Subcutaneous abdominal adipose tissue (tissue), 5 donors: Measurements from ENCODE around the gene RMDN3.

Experiments used
- H3K27ac ChIP-seq: one replicate; pipeline ENCODE4 v1.7.0; 2013; ENCODE audit warnings: low read depth, mild to moderate bottlenecking, inconsistent platforms, low read length, moderate library complexity
- H3K27me3 ChIP-seq, 5 donors: one replicate each; pipeline ENCODE4 v1.7.0; 2013; ENCODE audit warnings: low read length in 5 of 5, inconsistent platforms in 1 of 5; ENCODE audit not compliant: control insufficient read depth in 5 of 5, insufficient read depth in 4 of 5
- H3K36me3 ChIP-seq, 5 donors: one replicate each; pipeline ENCODE4 v1.7.0; 2013; ENCODE audit warnings: low read length in 5 of 5; ENCODE audit not compliant: control insufficient read depth in 5 of 5, insufficient read depth in 5 of 5
- H3K4me1 ChIP-seq, 5 donors: one replicate each; pipeline ENCODE4 v1.7.0; 2013; ENCODE audit warnings: low read length in 5 of 5, mild to moderate bottlenecking in 3 of 5, moderate library complexity in 1 of 5; ENCODE audit not compliant: control insufficient read depth in 5 of 5, insufficient read depth in 5 of 5
- H3K4me3 ChIP-seq, 5 donors: one replicate each; pipeline ENCODE4 v1.7.0; 2013; ENCODE audit warnings: low read length in 5 of 5, low read depth in 1 of 5
- H3K9ac ChIP-seq, 5 donors: one replicate each; pipeline ENCODE4 v1.7.0; 2013; ENCODE audit warnings: low read length in 5 of 5, mild to moderate bottlenecking in 4 of 5, moderate library complexity in 3 of 5
- H3K9me3 ChIP-seq, 5 donors: one replicate each; pipeline ENCODE4 v1.7.0; 2013; ENCODE audit warnings: low read length in 5 of 5; ENCODE audit not compliant: control insufficient read depth in 5 of 5
- donor health status: healthy.
- donor health status: healthy.
- donor health status: healthy.
- donor health status: healthy.
- donor health status: healthy.

The RMDN3 gene

DNA sequence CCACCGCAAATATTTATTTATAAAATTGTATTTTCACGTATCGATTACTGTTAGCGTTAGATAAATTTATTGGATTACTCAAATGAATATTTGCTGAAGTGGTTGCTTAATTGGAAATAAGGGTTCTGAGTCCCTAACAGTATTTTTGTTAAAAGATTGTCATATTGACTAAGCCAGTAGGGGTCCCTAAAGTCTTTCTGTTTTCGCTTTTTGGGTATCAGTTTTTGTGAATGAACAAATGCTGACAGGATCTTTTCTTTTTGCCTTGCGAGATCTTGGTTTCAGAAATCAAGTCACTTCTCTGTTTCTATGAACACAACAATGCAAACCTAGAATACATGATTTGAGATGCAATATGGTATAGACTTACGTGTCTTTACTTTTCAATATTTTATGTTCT lies 53.0 kb downstream of the RMDN3 start:
- no peak overlapping the region for H3K4me3 ChIP-seq
- H3K27me3 ChIP-seq, result no peaks in the 10 kb centered on the region
- H3K9ac ChIP-seq, result peak overlapping the region in 1 of 5 donors; percentile 24
- no peak overlapping the region for H3K27ac ChIP-seq
- H3K4me1 ChIP-seq, result no peaks in the 10 kb centered on the region
- no peaks in the 10 kb centered on the region for H3K9me3 ChIP-seq
- H3K36me3 ChIP-seq, result no peaks in the 10 kb centered on the region

GRCh38 chr15:40697916-40698315 lies 57.1 kb downstream of the RMDN3 start:
- no peaks in the 10 kb centered on the region for H3K9me3 ChIP-seq
- H3K4me1 ChIP-seq, result peaks cover 2 to 21% (median 18%) of the 10 kb centered on the region in 5 donors
- H3K27me3 ChIP-seq, result no peaks in the 10 kb centered on the region
- H3K4me3 ChIP-seq, result no peak overlapping the region
- no peak overlapping the region for H3K9ac ChIP-seq
- no peak overlapping the region for H3K27ac ChIP-seq
- H3K36me3 ChIP-seq, result no peaks in the 10 kb centered on the region

DNA sequence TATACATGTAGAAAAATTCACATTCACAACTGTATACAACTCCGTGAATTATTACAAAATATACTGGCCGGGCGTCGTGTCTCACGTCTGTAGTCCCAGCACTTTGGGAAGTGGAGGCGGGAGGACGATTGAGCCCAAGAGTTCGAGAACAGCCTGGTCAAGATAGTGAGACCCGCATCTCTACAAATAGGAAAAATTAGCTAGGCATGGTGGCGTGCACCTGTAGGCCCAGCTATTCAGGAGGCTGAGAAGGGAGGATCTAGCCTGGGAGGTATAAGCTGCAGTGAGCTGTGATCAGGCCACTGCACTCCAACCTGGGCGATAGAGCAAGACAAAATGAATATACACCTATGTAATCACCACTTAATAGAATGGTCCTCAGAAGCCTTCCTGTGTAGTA lies 58.8 kb downstream of the RMDN3 start:
- Histone ChIP-seq H3K27ac (no peak overlapping the region), H3K27me3 (no peaks in the 10 kb centered on the region)

GRCh38 chr15:40695469-40695890 lies 59.6 kb downstream of the RMDN3 start:
- Histone ChIP-seq H3K9me3 (no peaks in the 10 kb centered on the region), H3K4me3 (peak overlapping the region; percentile 57 to 99 (median 86)), H3K36me3 (peaks cover 0 to 8% (median 7%) of the 10 kb centered on the region in 5 donors), H3K27ac (peak overlapping the region; percentile 96), H3K27me3 (no peaks in the 10 kb centered on the region), H3K9ac (peak overlapping the region in 4 of 5 donors; percentile 24 to 98 (median 90)), H3K4me1 (peaks cover 2 to 21% (median 18%) of the 10 kb centered on the region in 5 donors)

More for the DNA sequence above, 58.8 kb downstream of the RMDN3 start:
- no peaks in the 10 kb centered on the region for H3K9me3 ChIP-seq
- no peak overlapping the region for H3K4me3 ChIP-seq
- peaks cover 0 to 8% (median 7%) of the 10 kb centered on the region in 5 donors for H3K36me3 ChIP-seq
- peaks cover 2 to 21% (median 18%) of the 10 kb centered on the region in 5 donors for H3K4me1 ChIP-seq
- no peak overlapping the region for H3K9ac ChIP-seq

DNA sequence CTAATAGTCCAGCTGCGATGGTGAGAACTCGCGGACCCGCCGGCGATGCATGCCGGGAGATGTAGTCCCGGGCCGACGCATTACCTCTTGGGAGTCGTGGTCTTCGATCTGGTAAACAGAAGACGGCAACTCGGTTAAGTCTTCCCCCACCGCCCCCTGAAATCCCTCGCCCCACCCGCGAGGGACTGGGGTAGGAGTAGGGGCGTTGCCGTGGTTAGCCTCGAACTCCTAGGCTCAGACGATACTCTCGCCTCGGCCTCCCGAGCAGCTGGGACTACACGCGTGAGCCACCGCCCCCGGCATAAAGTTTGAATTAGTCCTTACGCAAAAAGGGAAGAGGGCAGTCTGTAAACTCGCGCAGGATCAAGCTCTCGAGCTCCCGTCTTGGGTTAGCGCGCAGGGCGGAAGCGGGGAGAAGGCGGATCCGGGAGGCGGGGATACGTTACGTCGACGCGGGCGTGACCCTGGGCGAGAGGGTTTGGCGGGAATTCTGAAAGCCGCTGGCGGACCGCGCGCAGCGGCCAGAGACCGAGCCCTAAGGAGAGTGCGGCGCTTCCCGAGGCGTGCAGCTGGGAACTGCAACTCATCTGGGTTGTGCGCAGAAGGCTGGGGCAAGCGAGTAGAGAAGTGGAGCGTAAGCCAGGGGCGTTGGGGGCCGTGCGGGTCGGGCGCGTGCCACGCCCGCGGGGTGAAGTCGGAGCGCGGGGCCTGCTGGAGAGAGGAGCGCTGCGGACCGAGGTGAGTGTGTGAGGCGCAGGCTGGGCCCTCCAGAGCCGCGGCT lies 60.2 kb downstream of the RMDN3 start, which contains the start of gene RAD51:
TSS of gene RAD51 (plus strand) at position 487 of the 781 bp plus-strand sequence. CDS start 3,585 bp downstream, outside the sequence.
- H3K27me3 ChIP-seq, result no peaks in the 10 kb centered on the region
- peaks cover 0 to 8% (median 7%) of the 10 kb centered on the region in 5 donors for H3K36me3 ChIP-seq
- H3K27ac ChIP-seq, result peak within 1 kb of the TSS; percentile 96
- H3K9ac ChIP-seq, result peak within 1 kb of the TSS; percentile 83 to 98 (median 93)
- H3K9me3 ChIP-seq, result no peaks in the 10 kb centered on the region
- H3K4me1 ChIP-seq, result peaks cover 2 to 21% (median 18%) of the 10 kb centered on the region in 5 donors
- H3K4me3 ChIP-seq, result peak within 1 kb of the TSS; percentile 83 to 99 (median 93)

DNA sequence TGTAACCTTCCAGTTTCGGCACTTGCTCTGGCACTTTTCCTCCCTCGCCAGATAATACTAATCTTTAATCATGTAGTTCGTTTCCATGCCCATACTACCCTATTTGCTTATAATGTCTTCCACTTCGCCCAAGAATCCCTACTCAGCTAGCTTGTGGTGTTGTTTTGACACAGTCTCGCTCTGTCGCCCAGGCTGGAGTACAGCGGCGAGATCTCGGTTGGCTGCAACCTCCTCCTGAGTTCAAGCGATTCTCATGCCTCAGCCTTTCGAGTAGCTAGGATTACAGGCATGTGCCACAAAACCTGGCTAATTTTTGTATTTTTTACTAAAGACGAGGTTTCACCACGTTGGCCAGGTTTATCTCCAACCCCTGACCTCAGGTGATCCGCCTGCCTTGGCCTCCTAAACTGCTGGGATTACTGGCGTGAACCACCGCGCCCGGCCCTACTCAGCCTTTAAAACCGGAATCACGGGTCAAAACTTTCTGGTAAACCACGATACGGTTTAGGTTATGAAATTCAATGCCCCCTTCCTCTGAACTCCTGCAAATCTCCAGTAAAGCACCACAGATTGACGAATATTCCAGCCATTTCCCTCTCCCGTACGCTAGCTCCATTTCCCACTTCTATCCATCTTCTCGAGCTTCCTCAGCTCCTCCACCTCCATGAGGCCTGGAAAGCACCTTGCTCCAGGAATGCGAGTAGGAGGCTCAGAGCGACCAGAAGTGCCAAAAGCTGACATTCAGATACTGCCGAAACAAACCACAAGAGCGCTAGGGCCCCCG lies 61.0 kb downstream of the RMDN3 start:
- Histone ChIP-seq H3K9ac (peak overlapping the region; percentile 83 to 98 (median 93)), H3K36me3 (peaks cover 0 to 8% (median 7%) of the 10 kb centered on the region in 5 donors), H3K4me1 (peaks cover 2 to 21% (median 18%) of the 10 kb centered on the region in 5 donors), H3K27me3 (no peaks in the 10 kb centered on the region), H3K27ac (peak overlapping the region; percentile 96), H3K9me3 (no peaks in the 10 kb centered on the region), H3K4me3 (peak overlapping the region; percentile 83 to 99 (median 93))

DNA sequence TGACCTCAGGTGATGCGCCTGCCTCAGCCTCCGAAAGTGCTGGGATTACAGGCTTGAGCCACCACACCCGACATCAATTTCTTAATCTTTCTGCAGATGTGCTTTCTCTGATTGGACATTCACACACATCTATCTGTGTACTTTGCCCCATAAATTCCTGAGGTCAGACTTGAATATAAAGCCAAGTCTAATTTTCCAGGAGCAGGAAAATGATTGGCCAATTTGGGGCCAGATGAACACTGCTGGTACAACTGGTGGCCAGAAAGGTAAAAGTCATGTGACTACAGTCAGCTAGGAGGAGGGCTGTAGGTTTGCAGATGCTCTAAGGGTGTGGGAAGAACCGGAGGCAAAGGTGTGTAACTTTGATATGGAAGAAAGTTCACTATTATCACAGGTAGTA lies 63.3 kb downstream of the RMDN3 start:
- Histone ChIP-seq H3K4me3 (no peak overlapping the region), H3K36me3 (peaks cover 0 to 8% (median 7%) of the 10 kb centered on the region in 5 donors), H3K9me3 (no peaks in the 10 kb centered on the region), H3K9ac (no peak overlapping the region), H3K27me3 (no peaks in the 10 kb centered on the region), H3K4me1 (peaks cover 2 to 21% (median 18%) of the 10 kb centered on the region in 5 donors), H3K27ac (no peak overlapping the region)

DNA sequence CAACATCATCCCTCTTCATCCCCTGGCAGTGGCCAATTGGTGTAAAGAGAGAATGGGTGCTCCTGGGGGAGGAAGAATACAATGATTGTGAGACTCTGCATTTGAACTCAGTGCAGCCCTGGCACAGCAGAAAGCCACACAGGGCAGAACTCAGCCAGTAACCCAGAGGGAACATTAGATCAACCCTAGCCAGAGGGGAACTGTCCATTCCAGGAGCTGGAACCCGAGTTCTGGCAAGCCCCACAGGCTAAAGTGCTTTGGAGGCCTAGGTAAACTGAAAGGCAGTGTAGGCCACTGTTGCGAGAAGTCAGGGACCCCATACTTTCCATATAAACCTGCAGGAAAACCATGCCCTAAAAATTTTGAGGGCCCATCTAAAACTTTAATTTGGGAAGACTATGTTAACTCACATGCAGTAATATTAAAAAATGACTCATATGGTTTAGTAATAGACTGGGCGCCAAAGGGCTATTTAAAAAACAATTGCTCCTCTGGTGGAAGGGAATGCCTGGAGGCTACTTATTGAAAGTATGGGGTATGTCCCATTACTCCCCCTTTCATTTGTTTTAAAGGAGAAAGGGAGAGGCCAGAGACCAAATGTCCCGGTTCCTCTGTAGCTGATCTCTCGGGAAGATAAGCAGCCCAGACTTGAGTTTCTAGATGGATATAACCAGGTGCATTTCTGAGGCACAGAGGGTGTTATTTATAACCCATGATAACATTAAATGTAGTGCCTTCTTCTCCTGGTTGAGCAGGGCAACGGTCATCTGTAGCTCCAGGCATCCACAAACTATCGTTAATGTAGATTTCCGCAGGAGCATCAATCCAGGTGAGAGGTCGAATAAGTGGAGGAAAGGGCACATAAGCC lies 65.9 kb downstream of the RMDN3 start:
- H3K27me3 ChIP-seq, result no peaks in the 10 kb centered on the region
- H3K9me3 ChIP-seq, result no peaks in the 10 kb centered on the region
- H3K4me3 ChIP-seq, result no peak overlapping the region
- peaks cover 0 to 8% (median 7%) of the 10 kb centered on the region in 5 donors for H3K36me3 ChIP-seq
- H3K27ac ChIP-seq, result no peak overlapping the region
- no peak overlapping the region for H3K9ac ChIP-seq
- H3K4me1 ChIP-seq, result peaks cover 0 to 8% (median 8%) of the 10 kb centered on the region in 5 donors
